LNCAP (cell line): ENCODE data around the gene UNC93B1.

ENCODE experiments used
- TF ChIP-seq, protein P1 (sequence below): fragments of 450-650 bp; IDR thresholded peaks from 2 replicates; pipeline ENCODE4 v1.5.1; 2017; ENCODE audit warnings: mild to moderate bottlenecking

Gene UNC93B1

GRCh38 chr11:68038226-68038717 lies 34.4 kb upstream of the UNC93B1 start:
- TF ChIP-seq, protein P1, sequence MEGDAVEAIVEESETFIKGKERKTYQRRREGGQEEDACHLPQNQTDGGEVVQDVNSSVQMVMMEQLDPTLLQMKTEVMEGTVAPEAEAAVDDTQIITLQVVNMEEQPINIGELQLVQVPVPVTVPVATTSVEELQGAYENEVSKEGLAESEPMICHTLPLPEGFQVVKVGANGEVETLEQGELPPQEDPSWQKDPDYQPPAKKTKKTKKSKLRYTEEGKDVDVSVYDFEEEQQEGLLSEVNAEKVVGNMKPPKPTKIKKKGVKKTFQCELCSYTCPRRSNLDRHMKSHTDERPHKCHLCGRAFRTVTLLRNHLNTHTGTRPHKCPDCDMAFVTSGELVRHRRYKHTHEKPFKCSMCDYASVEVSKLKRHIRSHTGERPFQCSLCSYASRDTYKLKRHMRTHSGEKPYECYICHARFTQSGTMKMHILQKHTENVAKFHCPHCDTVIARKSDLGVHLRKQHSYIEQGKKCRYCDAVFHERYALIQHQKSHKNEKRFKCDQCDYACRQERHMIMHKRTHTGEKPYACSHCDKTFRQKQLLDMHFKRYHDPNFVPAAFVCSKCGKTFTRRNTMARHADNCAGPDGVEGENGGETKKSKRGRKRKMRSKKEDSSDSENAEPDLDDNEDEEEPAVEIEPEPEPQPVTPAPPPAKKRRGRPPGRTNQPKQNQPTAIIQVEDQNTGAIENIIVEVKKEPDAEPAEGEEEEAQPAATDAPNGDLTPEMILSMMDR: no peak

GRCh38 chr11:68037411-68038225 lies 33.7 kb upstream of the UNC93B1 start:
- TF ChIP-seq, protein P1: no peak

GRCh38 chr11:68036717-68037239 lies 32.9 kb upstream of the UNC93B1 start:
- TF ChIP-seq, protein P1: no peak

GRCh38 chr11:68036141-68036716 lies 32.3 kb upstream of the UNC93B1 start:
- TF ChIP-seq, protein P1: no peak

GRCh38 chr11:68035266-68035876 lies 31.5 kb upstream of the UNC93B1 start:
- TF ChIP-seq, protein P1: no peak

GRCh38 chr11:68033708-68034045 lies 29.8 kb upstream of the UNC93B1 start:
- TF ChIP-seq, protein P1: no peak

- TF ChIP-seq, protein P1: no peak
Measured at GRCh38 chr11:68032997-68033707, 29.3 kb upstream of the UNC93B1 start.
